ENCODE results near the gene ZNF544.
A peak's percentile ranks its signal among the peaks of the same experiment; 100 is the strongest.

ZNF544 gene

DNA sequence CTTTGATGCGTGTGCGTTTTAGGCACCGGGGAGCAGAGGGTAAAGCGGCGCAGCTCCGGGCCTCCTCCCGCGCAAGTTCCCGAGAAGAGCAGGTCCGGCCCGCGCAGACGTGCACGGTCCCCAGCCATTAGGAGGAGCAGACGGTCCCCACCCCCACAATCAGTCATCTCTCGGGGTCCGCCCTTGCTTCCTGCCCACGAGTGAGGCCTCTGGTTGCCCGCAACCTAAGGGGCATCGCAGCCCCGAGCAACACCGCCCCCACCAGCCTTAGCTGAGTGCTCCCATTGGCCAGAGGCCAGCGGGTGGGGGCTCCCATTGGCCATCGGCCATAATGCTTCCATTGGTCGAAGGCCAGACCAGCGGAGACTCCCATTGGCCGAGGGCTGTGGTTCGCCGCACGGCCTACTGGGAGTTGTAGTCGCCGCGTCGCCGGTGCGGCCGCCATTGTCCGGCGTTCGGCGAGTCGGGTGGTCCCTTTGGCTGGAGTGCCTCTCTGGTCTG, 49.9 kb downstream of the ZNF544 start, which contains the start of gene ZNF8 (continued):
- TF ChIP-seq, protein P1, sequence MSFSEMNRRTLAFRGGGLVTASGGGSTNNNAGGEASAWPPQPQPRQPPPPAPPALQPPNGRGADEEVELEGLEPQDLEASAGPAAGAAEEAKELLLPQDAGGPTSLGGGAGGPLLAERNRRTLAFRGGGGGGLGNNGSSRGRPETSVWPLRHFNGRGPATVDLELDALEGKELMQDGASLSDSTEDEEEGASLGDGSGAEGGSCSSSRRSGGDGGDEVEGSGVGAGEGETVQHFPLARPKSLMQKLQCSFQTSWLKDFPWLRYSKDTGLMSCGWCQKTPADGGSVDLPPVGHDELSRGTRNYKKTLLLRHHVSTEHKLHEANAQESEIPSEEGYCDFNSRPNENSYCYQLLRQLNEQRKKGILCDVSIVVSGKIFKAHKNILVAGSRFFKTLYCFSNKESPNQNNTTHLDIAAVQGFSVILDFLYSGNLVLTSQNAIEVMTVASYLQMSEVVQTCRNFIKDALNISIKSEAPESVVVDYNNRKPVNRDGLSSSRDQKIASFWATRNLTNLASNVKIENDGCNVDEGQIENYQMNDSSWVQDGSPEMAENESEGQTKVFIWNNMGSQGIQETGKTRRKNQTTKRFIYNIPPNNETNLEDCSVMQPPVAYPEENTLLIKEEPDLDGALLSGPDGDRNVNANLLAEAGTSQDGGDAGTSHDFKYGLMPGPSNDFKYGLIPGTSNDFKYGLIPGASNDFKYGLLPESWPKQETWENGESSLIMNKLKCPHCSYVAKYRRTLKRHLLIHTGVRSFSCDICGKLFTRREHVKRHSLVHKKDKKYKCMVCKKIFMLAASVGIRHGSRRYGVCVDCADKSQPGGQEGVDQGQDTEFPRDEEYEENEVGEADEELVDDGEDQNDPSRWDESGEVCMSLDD (tag by site-specific recombination; IDR thresholded peaks at IDR 0.05) = peak; percentile 94
- peak; percentile 78; the same call in 1 of the 2 replicates for TF ChIP-seq BCL11B (tag by site-specific recombination; IDR thresholded peaks at IDR 0.05; ENCODE audit: low read depth)
- TF ChIP-seq ZBTB8A (tag by site-specific recombination; IDR thresholded peaks at IDR 0.05) = 0 out of 2 replicates have a peak, but pooled peaks have one; percentile 8
- peak; percentile 94 for TF ChIP-seq ZNF76 (tag by site-specific recombination; IDR thresholded peaks at IDR 0.05; ENCODE audit: borderline replicate concordance, low read depth)
- no peak for TF ChIP-seq SETDB1 (IDR thresholded peaks at IDR 0.05; ENCODE audit: insufficient read length, low read length)
- TF ChIP-seq KLF16 (tag by site-specific recombination; IDR thresholded peaks at IDR 0.05) = peak; percentile 40; the same call in 1 of the 2 replicates
- peak; percentile 39; the same call in 1 of the 2 replicates for TF ChIP-seq ZNF610 (tag by site-specific recombination; IDR thresholded peaks at IDR 0.05; ENCODE audit: borderline replicate concordance)
- TF ChIP-seq ZNF341 (tag by site-specific recombination; IDR thresholded peaks at IDR 0.05; ENCODE audit: low read depth) = peak; percentile 86
- TF ChIP-seq, protein P2, sequence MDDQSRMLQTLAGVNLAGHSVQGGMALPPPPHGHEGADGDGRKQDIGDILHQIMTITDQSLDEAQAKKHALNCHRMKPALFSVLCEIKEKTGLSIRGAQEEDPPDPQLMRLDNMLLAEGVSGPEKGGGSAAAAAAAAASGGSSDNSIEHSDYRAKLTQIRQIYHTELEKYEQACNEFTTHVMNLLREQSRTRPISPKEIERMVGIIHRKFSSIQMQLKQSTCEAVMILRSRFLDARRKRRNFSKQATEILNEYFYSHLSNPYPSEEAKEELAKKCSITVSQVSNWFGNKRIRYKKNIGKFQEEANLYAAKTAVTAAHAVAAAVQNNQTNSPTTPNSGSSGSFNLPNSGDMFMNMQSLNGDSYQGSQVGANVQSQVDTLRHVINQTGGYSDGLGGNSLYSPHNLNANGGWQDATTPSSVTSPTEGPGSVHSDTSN (CRISPR knock-in tag; IDR thresholded peaks at IDR 0.05) = peak; percentile 94
- TF ChIP-seq ZNF548 (tag by site-specific recombination; IDR thresholded peaks at IDR 0.05) = no peak
- peak; percentile 93 for TF ChIP-seq EGR2 (tag by site-specific recombination; IDR thresholded peaks at IDR 0.05; ENCODE audit: low read depth)
- TF ChIP-seq ZNF202 (tag by site-specific recombination; IDR thresholded peaks at IDR 0.05; ENCODE audit: borderline replicate concordance) = no peak
- TF ChIP-seq KLF1 (tag by site-specific recombination; IDR thresholded peaks at IDR 0.05) = peak; percentile 95
- no peak for TF ChIP-seq ZNF350 (tag by site-specific recombination; IDR thresholded peaks at IDR 0.05)
- no peak for TF ChIP-seq ZNF549 (tag by site-specific recombination; IDR thresholded peaks at IDR 0.05)
- TF ChIP-seq, protein P3, sequence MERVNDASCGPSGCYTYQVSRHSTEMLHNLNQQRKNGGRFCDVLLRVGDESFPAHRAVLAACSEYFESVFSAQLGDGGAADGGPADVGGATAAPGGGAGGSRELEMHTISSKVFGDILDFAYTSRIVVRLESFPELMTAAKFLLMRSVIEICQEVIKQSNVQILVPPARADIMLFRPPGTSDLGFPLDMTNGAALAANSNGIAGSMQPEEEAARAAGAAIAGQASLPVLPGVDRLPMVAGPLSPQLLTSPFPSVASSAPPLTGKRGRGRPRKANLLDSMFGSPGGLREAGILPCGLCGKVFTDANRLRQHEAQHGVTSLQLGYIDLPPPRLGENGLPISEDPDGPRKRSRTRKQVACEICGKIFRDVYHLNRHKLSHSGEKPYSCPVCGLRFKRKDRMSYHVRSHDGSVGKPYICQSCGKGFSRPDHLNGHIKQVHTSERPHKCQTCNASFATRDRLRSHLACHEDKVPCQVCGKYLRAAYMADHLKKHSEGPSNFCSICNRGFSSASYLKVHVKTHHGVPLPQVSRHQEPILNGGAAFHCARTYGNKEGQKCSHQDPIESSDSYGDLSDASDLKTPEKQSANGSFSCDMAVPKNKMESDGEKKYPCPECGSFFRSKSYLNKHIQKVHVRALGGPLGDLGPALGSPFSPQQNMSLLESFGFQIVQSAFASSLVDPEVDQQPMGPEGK (tag by site-specific recombination; IDR thresholded peaks at IDR 0.05) = peak; percentile 98
- TF ChIP-seq, protein P4, sequence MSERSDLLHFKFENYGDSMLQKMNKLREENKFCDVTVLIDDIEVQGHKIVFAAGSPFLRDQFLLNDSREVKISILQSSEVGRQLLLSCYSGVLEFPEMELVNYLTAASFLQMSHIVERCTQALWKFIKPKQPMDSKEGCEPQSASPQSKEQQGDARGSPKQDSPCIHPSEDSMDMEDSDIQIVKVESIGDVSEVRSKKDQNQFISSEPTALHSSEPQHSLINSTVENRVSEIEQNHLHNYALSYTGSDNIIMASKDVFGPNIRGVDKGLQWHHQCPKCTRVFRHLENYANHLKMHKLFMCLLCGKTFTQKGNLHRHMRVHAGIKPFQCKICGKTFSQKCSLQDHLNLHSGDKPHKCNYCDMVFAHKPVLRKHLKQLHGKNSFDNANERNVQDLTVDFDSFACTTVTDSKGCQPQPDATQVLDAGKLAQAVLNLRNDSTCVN (tag by site-specific recombination; optimal IDR thresholded peaks at IDR 0.05) = peak; percentile 91
- TF ChIP-seq ATF2 (tag by site-specific recombination; IDR thresholded peaks at IDR 0.05; ENCODE audit: low read depth) = no peak
- no peak for TF ChIP-seq ZNF18 (tag by site-specific recombination; IDR thresholded peaks at IDR 0.05)
- no peak for TF ChIP-seq ZNF677 (tag by site-specific recombination; IDR thresholded peaks at IDR 0.05)
- no peak for TF ChIP-seq ZNF223 (tag by site-specific recombination; IDR thresholded peaks at IDR 0.05)
- TF ChIP-seq KLF8 (tag by site-specific recombination; IDR thresholded peaks at IDR 0.05) = peak; percentile 86
- peak; percentile 96 for TF ChIP-seq ZXDB (tag by site-specific recombination; IDR thresholded peaks at IDR 0.05)
- TF ChIP-seq ZSCAN30 (tag by site-specific recombination; IDR thresholded peaks at IDR 0.05) = peak; percentile 76
- no peak for TF ChIP-seq ZNF658 (tag by site-specific recombination; IDR thresholded peaks at IDR 0.05)
- peak; percentile 93; the same call in 1 of the 2 replicates for TF ChIP-seq HOXC10 (CRISPR knock-in tag; IDR thresholded peaks at IDR 0.05)
- TF ChIP-seq, protein P5, sequence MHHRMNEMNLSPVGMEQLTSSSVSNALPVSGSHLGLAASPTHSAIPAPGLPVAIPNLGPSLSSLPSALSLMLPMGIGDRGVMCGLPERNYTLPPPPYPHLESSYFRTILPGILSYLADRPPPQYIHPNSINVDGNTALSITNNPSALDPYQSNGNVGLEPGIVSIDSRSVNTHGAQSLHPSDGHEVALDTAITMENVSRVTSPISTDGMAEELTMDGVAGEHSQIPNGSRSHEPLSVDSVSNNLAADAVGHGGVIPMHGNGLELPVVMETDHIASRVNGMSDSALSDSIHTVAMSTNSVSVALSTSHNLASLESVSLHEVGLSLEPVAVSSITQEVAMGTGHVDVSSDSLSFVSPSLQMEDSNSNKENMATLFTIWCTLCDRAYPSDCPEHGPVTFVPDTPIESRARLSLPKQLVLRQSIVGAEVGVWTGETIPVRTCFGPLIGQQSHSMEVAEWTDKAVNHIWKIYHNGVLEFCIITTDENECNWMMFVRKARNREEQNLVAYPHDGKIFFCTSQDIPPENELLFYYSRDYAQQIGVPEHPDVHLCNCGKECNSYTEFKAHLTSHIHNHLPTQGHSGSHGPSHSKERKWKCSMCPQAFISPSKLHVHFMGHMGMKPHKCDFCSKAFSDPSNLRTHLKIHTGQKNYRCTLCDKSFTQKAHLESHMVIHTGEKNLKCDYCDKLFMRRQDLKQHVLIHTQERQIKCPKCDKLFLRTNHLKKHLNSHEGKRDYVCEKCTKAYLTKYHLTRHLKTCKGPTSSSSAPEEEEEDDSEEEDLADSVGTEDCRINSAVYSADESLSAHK (tag by site-specific recombination; IDR thresholded peaks at IDR 0.05) = no peak
- TF ChIP-seq ZNF629 (tag by site-specific recombination; IDR thresholded peaks at IDR 0.05) = no peak

Data from HEK293 (cell line).